GM13976 (cell line): Measurements from ENCODE around the gene ZNF514.
"Not testable (repeated sequence)": the region's sequence is repeated elsewhere in the genome, so short reads cannot be mapped to it uniquely, and the experiment has no call there.

Experiments used
- DNase-seq: peaks from one replicate; pipeline ENCODE4 v3.0.0; 2012; ENCODE audit warnings: low spot score
- CTCF ChIP-seq: IDR thresholded peaks from 2 replicates; pipeline ENCODE4 v1.5.1; 2012; ENCODE audit warnings: borderline replicate concordance, mild to moderate bottlenecking; ENCODE audit not compliant: insufficient read depth; ENCODE audit errors: extremely low read depth, missing control alignments, control extremely low read depth
- in situ Hi-C: fragments of 300-500 bp; cut with MboI; formaldehyde crosslinking; loops from one replicate; pipeline ENCODE4 v1.12.0; 2022; ENCODE audit warnings: low sequenced_read_pairs, mixed read lengths, inconsistent platforms; ENCODE audit not compliant: unreplicated experiment

Gene ZNF514

GRCh38 chr2:95113464-95113863 is 46.2 kb downstream of the ZNF514 start:
- TF ChIP-seq CTCF: no peak
- DNase-seq: no peak
- in situ Hi-C loops: loop anchor here (10.0 kb wide), 1 partner anchor 99 kb away; no protein-coding TSS in a partner anchor

- in situ Hi-C loops: loop anchor here (10.0 kb wide), 1 partner anchor 96 kb away; no protein-coding TSS in a partner anchor
- no peak for TF ChIP-seq CTCF
Measured at GRCh38 chr2:95110395-95110794, 49.3 kb downstream of the ZNF514 start.

GRCh38 chr2:95109260-95109659 is 50.4 kb downstream of the ZNF514 start:
- no peak for DNase-seq
- in situ Hi-C loops: no loop called here
- no peak for TF ChIP-seq CTCF

More at GRCh38 chr2:95110395-95110794, 49.3 kb downstream of the ZNF514 start:
- no peak for DNase-seq

GRCh38 chr2:95106081-95106480 is 53.6 kb downstream of the ZNF514 start:
- no peak for TF ChIP-seq CTCF
- DNase-seq: no peak
- in situ Hi-C loops: no loop called here

- in situ Hi-C loops: no loop called here
- no peak for DNase-seq
- no peak for TF ChIP-seq CTCF
Measured at GRCh38 chr2:95104606-95105005, 55.0 kb downstream of the ZNF514 start.

GRCh38 chr2:95099910-95100309 is 59.7 kb downstream of the ZNF514 start:
- no peak for TF ChIP-seq CTCF
- in situ Hi-C loops: no loop called here
- DNase-seq: no peak

- DNase-seq, in situ Hi-C loops: not testable (repeated sequence)
Measured at GRCh38 chr2:95098273-95098672, 61.4 kb downstream of the ZNF514 start.
